ENCODE data around the gene TCOF1. TPM values are rescaled to one million over a fixed set of nuclear protein-coding genes. Genes with fewer than 3 reads are reported as not detected.

TCOF1 gene
- total and polyA plus RNA-seq, 2 of the 8 experiments (the other 6 are each of a cell fraction or from before 2014, with no cell fraction given), result 35.9 to 170 TPM

DNA sequence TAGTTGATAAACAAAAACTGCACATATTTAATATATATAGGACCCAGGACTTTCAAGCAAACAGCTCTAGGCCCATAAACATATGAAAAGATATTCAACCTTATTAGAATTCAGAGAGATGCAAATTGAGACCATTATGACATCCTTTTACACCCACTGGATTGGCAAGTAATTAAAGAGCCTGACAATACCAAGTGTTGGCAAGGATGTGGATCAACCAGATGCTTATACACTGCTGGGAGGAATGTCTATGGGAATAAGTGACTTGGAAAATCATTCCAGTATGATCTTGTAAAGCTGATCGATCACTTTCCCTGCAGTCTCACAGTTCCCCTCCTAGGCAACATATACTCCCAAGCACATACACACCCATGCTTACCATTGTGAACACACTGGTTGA is 15.5 kb upstream of the TCOF1 start (continued):
- TF ChIP-seq, protein P1, sequence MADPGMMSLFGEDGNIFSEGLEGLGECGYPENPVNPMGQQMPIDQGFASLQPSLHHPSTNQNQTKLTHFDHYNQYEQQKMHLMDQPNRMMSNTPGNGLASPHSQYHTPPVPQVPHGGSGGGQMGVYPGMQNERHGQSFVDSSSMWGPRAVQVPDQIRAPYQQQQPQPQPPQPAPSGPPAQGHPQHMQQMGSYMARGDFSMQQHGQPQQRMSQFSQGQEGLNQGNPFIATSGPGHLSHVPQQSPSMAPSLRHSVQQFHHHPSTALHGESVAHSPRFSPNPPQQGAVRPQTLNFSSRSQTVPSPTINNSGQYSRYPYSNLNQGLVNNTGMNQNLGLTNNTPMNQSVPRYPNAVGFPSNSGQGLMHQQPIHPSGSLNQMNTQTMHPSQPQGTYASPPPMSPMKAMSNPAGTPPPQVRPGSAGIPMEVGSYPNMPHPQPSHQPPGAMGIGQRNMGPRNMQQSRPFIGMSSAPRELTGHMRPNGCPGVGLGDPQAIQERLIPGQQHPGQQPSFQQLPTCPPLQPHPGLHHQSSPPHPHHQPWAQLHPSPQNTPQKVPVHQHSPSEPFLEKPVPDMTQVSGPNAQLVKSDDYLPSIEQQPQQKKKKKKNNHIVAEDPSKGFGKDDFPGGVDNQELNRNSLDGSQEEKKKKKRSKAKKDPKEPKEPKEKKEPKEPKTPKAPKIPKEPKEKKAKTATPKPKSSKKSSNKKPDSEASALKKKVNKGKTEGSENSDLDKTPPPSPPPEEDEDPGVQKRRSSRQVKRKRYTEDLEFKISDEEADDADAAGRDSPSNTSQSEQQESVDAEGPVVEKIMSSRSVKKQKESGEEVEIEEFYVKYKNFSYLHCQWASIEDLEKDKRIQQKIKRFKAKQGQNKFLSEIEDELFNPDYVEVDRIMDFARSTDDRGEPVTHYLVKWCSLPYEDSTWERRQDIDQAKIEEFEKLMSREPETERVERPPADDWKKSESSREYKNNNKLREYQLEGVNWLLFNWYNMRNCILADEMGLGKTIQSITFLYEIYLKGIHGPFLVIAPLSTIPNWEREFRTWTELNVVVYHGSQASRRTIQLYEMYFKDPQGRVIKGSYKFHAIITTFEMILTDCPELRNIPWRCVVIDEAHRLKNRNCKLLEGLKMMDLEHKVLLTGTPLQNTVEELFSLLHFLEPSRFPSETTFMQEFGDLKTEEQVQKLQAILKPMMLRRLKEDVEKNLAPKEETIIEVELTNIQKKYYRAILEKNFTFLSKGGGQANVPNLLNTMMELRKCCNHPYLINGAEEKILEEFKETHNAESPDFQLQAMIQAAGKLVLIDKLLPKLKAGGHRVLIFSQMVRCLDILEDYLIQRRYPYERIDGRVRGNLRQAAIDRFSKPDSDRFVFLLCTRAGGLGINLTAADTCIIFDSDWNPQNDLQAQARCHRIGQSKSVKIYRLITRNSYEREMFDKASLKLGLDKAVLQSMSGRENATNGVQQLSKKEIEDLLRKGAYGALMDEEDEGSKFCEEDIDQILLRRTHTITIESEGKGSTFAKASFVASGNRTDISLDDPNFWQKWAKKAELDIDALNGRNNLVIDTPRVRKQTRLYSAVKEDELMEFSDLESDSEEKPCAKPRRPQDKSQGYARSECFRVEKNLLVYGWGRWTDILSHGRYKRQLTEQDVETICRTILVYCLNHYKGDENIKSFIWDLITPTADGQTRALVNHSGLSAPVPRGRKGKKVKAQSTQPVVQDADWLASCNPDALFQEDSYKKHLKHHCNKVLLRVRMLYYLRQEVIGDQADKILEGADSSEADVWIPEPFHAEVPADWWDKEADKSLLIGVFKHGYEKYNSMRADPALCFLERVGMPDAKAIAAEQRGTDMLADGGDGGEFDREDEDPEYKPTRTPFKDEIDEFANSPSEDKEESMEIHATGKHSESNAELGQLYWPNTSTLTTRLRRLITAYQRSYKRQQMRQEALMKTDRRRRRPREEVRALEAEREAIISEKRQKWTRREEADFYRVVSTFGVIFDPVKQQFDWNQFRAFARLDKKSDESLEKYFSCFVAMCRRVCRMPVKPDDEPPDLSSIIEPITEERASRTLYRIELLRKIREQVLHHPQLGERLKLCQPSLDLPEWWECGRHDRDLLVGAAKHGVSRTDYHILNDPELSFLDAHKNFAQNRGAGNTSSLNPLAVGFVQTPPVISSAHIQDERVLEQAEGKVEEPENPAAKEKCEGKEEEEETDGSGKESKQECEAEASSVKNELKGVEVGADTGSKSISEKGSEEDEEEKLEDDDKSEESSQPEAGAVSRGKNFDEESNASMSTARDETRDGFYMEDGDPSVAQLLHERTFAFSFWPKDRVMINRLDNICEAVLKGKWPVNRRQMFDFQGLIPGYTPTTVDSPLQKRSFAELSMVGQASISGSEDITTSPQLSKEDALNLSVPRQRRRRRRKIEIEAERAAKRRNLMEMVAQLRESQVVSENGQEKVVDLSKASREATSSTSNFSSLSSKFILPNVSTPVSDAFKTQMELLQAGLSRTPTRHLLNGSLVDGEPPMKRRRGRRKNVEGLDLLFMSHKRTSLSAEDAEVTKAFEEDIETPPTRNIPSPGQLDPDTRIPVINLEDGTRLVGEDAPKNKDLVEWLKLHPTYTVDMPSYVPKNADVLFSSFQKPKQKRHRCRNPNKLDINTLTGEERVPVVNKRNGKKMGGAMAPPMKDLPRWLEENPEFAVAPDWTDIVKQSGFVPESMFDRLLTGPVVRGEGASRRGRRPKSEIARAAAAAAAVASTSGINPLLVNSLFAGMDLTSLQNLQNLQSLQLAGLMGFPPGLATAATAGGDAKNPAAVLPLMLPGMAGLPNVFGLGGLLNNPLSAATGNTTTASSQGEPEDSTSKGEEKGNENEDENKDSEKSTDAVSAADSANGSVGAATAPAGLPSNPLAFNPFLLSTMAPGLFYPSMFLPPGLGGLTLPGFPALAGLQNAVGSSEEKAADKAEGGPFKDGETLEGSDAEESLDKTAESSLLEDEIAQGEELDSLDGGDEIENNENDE (IDR thresholded peaks at IDR 0.05; ENCODE audit: insufficient replicate concordance, low read length), result no peak
- no peak for TF ChIP-seq SUZ12 (IDR thresholded peaks at IDR 0.05; ENCODE audit: low read length)
- no peak for TF ChIP-seq KDM1A (IDR thresholded peaks at IDR 0.05; ENCODE audit: borderline replicate concordance, low read length)
- no peak for TF ChIP-seq GTF2F1 (IDR thresholded peaks at IDR 0.05; ENCODE audit: borderline replicate concordance, low read depth, low read length)
- no peak for TF ChIP-seq RFX5 (IDR thresholded peaks at IDR 0.05; ENCODE audit: borderline replicate concordance, low read depth, low read length)
- TF ChIP-seq SIRT6 (IDR thresholded peaks at IDR 0.05; ENCODE audit: low read length), result no peak
- TF ChIP-seq, protein P2, sequence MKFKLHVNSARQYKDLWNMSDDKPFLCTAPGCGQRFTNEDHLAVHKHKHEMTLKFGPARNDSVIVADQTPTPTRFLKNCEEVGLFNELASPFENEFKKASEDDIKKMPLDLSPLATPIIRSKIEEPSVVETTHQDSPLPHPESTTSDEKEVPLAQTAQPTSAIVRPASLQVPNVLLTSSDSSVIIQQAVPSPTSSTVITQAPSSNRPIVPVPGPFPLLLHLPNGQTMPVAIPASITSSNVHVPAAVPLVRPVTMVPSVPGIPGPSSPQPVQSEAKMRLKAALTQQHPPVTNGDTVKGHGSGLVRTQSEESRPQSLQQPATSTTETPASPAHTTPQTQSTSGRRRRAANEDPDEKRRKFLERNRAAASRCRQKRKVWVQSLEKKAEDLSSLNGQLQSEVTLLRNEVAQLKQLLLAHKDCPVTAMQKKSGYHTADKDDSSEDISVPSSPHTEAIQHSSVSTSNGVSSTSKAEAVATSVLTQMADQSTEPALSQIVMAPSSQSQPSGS (IDR thresholded peaks at IDR 0.05; ENCODE audit: low read length), result no peak
- no peak for TF ChIP-seq CBX8 (IDR thresholded peaks at IDR 0.05; ENCODE audit: borderline replicate concordance, low read depth, low read length)
- TF ChIP-seq NRF1 (IDR thresholded peaks at IDR 0.05; ENCODE audit: low read depth, low read length), result no peak
- TF ChIP-seq CEBPB (IDR thresholded peaks at IDR 0.05; ENCODE audit: low read depth, low read length), result no peak
- TF ChIP-seq FOSL1 (IDR thresholded peaks at IDR 0.05; ENCODE audit: insufficient read depth, low read depth, low read length), result no peak
